Breast epithelium (tissue), 3 donors: ENCODE data around the gene PDK2.

Experiments used
- POLR2A ChIP-seq: fragments of 450-650 bp; IDR thresholded peaks from one replicate; pipeline ENCODE4 v1.6.1; 2016; ENCODE audit warnings: antibody characterized with exemption, mild to moderate bottlenecking, moderate library complexity
- POLR2AphosphoS5 ChIP-seq, 3 donors: sonication (generic); formaldehyde crosslinking; IDR thresholded peaks; one replicate each; pipeline ENCODE4 v1.6.1; 2017; ENCODE audit warnings: antibody characterized with exemption in 3 of 3

DNA sequence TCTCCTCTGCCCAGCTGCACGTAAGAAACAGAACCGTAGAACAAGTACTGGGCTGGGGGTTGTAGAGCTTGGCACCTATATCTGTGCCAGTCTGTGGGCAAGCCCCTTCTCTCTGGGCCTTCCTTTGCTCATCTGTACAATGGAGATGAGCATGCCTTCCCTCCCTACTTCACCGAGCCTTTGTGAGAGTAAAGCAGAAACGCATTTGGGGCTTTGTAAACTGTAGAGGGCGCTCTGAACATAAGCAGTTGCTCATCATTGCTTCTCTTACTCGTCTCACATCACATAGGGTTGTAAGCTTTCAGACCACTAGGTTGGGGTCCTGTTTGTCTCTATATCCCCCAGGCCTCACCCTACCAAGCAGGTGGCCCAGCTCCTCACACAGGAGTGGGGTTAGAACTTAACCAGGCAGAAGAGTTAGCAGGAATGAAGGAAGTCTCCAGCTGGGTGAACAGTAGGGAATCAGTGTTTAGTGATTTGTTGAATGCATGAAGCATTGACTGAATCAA lies 19.8 kb downstream of the PDK2 start:
- TF ChIP-seq POLR2A: no peak
- TF ChIP-seq POLR2AphosphoS5 (IDR thresholded peaks at IDR 0.05): no peak
